HepG2 (cell line): ENCODE measurements around the gene LRRC3B.

Experiments
- CTCF ChIP-seq: sonication (generic); formaldehyde crosslinking; IDR thresholded peaks from 2 replicates; pipeline ENCODE4 v1.5.0; 2020; ENCODE audit warnings: mild to moderate bottlenecking, missing genetic modification reagents, moderate library complexity
- KAT7 ChIP-seq: IDR thresholded peaks from 2 replicates; pipeline ENCODE4 v1.6.1; 2018; ENCODE audit warnings: borderline replicate concordance, missing compliant biosample characterization
- POLR2AphosphoS5 ChIP-seq: IDR thresholded peaks from 2 replicates; pipeline ENCODE4 v1.6.1; 2012; ENCODE audit warnings: low read depth, low read length
- PRDM15 ChIP-seq: sonication (generic); formaldehyde crosslinking; IDR thresholded peaks from 2 replicates; pipeline ENCODE4 v1.4.0; 2020; ENCODE audit warnings: missing genetic modification reagents
- ZBTB33 ChIP-seq: sonication (generic); formaldehyde crosslinking; IDR thresholded peaks from 2 replicates; pipeline ENCODE4 v1.4.0; 2020; ENCODE audit warnings: missing genetic modification reagents

- TF ChIP-seq KAT7 = no peak
- TF ChIP-seq POLR2AphosphoS5 = no peak
- no peak for TF ChIP-seq PRDM15 (CRISPR knock-in tag)
- TF ChIP-seq ZBTB33 (CRISPR knock-in tag) = no peak
- TF ChIP-seq CTCF (CRISPR knock-in tag) = no peak
Observed at GRCh38 chr3:26653811-26654425, 31.3 kb downstream of the LRRC3B start.
